Measurements from ENCODE around the gene PDIA2. TPM values are rescaled to one million over a fixed set of nuclear protein-coding genes. Genes with fewer than 3 reads are reported as not detected.

PDIA2 gene
- total and polyA plus RNA-seq, 10 of the 15 experiments (the other 5 are each of a cell fraction or from before 2014, with no cell fraction given), result 0.11 to 0.36 TPM; not detected in 8

- WGBS (ENCODE audit: insufficient coverage, insufficient replicate concordance, low lambda C conversion rate, missing lambda C conversion rate), result 93% methylated on average over 15 of the region's 15 CpGs
These were observed 28.8 kb downstream of the PDIA2 start for GRCh38 chr16:311725-312124.

More at GRCh38 chr16:311725-312124, 28.8 kb downstream of the PDIA2 start:
- ATAC-seq (no peak), DNase-seq (ENCODE audit: low read depth, low spot score) (no peak), FAIRE-seq (no peak)
- Histone ChIP-seq H3K27ac (ENCODE audit: control insufficient read depth, insufficient read depth) (no peak overlapping the region), H3K4me2 (ENCODE audit: control insufficient read depth, insufficient read depth) (no peak overlapping the region), H2AFZ (ENCODE audit: control insufficient read depth, low read depth, low read length) (no peak overlapping the region), H3K4me3 (no peak overlapping the region), H3K9ac (ENCODE audit: control insufficient read depth, insufficient read depth, low read length) (no peak overlapping the region), H3K36me3 (ENCODE audit: control insufficient read depth in 2 of 2, insufficient read depth in 2 of 2, low read length in 1 of 2) (peaks cover 7 to 22% of the 10 kb centered on the region in 2 experiments), H3K79me2 (ENCODE audit: control insufficient read depth, insufficient read depth, low read length) (no peaks in the 10 kb centered on the region; the same call in 1 of the 2 replicates), H3K4me1 (ENCODE audit: control insufficient read depth, insufficient read depth, low read length) (no peaks in the 10 kb centered on the region; the same call in 1 of the 2 replicates), H3K27me3 (replicated peaks in 1 of 2; ENCODE audit: control insufficient read depth in 2 of 2, insufficient read depth in 2 of 2, low read length in 1 of 2) (no peaks in the 10 kb centered on the region), H4K20me1 (ENCODE audit: control insufficient read depth, insufficient read depth) (no peaks in the 10 kb centered on the region; the same call in 1 of the 2 replicates), H3K9me3 (replicated peaks; ENCODE audit: control insufficient read depth, insufficient read depth, low read length) (no peaks in the 10 kb centered on the region)
- POLR2A ChIA-PET, result no interaction called here
- RAD21 ChIA-PET (ENCODE audit: unreplicated experiment), result no interaction called here
- TF ChIP-seq GABPA (IDR thresholded peaks at IDR 0.05; ENCODE audit: low read depth), result no peak
- no peak for TF ChIP-seq MEF2B (IDR thresholded peaks at IDR 0.05; ENCODE audit: partially characterized antibody, poor library complexity, severe bottlenecking)
- TF ChIP-seq EP300 (IDR thresholded peaks at IDR 0.05; ENCODE audit: borderline replicate concordance in 1 of 2, control insufficient read depth in 1 of 2, low read depth in 2 of 2, low read length in 2 of 2), result no peak
- TF ChIP-seq ZNF622 (IDR thresholded peaks at IDR 0.05), result no peak
- no peak for TF ChIP-seq FOS (IDR thresholded peaks at IDR 0.05; ENCODE audit: borderline replicate concordance, extremely low read depth, insufficient read length)
- TF ChIP-seq CREM (IDR thresholded peaks at IDR 0.05; ENCODE audit: low read depth), result no peak
- TF ChIP-seq MTA2 (IDR thresholded peaks at IDR 0.05; ENCODE audit: low read depth), result no peak
- no peak for TF ChIP-seq STAT3 (IDR thresholded peaks at IDR 0.05; ENCODE audit: low read depth, low read length)
- TF ChIP-seq PRDM15 (CRISPR knock-in tag; IDR thresholded peaks at IDR 0.05), result no peak
- TF ChIP-seq SUZ12 (IDR thresholded peaks at IDR 0.05; ENCODE audit: unreplicated experiment), result no peak
- no peak for TF ChIP-seq SMAD1 (IDR thresholded peaks at IDR 0.05; ENCODE audit: low read depth, partially characterized antibody)
- no peak for TF ChIP-seq CTCF (IDR thresholded peaks at IDR 0.05 in 2 of 3, conservative IDR thresholded peaks at IDR 0.05 in 1 of 3; ENCODE audit: control insufficient read depth in 2 of 3, extremely low read depth in 1 of 3, insufficient read depth in 1 of 3, low read depth in 3 of 3, low read length in 3 of 3)
- no peak for TF ChIP-seq RAD21 (IDR thresholded peaks at IDR 0.05; ENCODE audit: insufficient read depth, low read depth, low read length)
- no peak for TF ChIP-seq MYC (IDR thresholded peaks at IDR 0.05; ENCODE audit: insufficient read depth, insufficient read length, insufficient replicate concordance, low read length, severe bottlenecking)
- no peak for TF ChIP-seq EGR1 (IDR thresholded peaks at IDR 0.05; ENCODE audit: borderline replicate concordance in 1 of 2, low read depth in 2 of 2, low read length in 2 of 2)
- TF ChIP-seq KAT2A (conservative IDR thresholded peaks at IDR 0.05; ENCODE audit: control insufficient read depth, low read depth, low read length), result no peak
- TF ChIP-seq SREBF2 (IDR thresholded peaks at IDR 0.05; ENCODE audit: low read length), result no peak
- TF ChIP-seq YY1 (IDR thresholded peaks at IDR 0.05; ENCODE audit: low read depth, low read length), result no peak
- no TSS peak for BruUV-seq (replicated peaks)
- intact Hi-C loops (cut with micrococcal nuclease; ENCODE audit: unreplicated experiment) (no loop called here), in situ Hi-C loops (cut with MboI) (no loop called here)
- CTCF ChIA-PET, result no interaction called here
- SMC1A ChIA-PET (ENCODE audit: uncharacterized antibody, unreplicated experiment), result no interaction called here
